Measurements from ENCODE around the gene RASGRP2. TPM values are rescaled to one million over a fixed set of nuclear protein-coding genes. Genes with fewer than 3 reads are reported as not detected.

Gene RASGRP2
- total and polyA plus RNA-seq, 2 of the 8 experiments (the other 6 are each of a cell fraction or from before 2014, with no cell fraction given) = 40.6 to 45.7 TPM

GRCh38 chr11:64714666-64715065 lies 29.3 kb downstream of the RASGRP2 start:
- POLR2A ChIA-PET (ENCODE audit: partially characterized antibody) = interaction anchor here (0.7 to 3.6 kb wide), 4 partner anchors 11 to 45 kb away, joined by 3 to 22 read pairs (median 4); partner anchors contain the start of gene PYGM
- FAIRE-seq (no peak), DNase-seq (ENCODE audit: low read depth in 1 of 2, low spot score in 2 of 2) (no peak)
- no peak overlapping the region; a peak in 1 of 4 replicates for H3K4me2 ChIP-seq (ENCODE audit: insufficient read depth in 1 of 2, low read depth in 2 of 2, low read length in 2 of 2)
- H2BK12ac ChIP-seq (ENCODE audit: low read depth, low read length) = no peak overlapping the region
- peaks cover 2 to 4% of the 10 kb centered on the region in 2 experiments for H4K20me1 ChIP-seq (replicated peaks in 1 of 2; ENCODE audit: control insufficient read depth in 1 of 2, insufficient read depth in 2 of 2, low read length in 2 of 2)
- H2BK5ac ChIP-seq (ENCODE audit: low read depth, low read length) = no peak overlapping the region
- no peak overlapping the region for H3K23ac ChIP-seq (ENCODE audit: insufficient read length)
- no peak overlapping the region for H3K18ac ChIP-seq (ENCODE audit: extremely low read depth, low read length)
- peaks cover 12 to 28% (median 20%) of the 10 kb centered on the region in 4 experiments for H3K4me1 ChIP-seq (replicated peaks in 1 of 4; ENCODE audit: control insufficient read depth in 3 of 4, insufficient read depth in 4 of 4, low read length in 3 of 4)
- H2BK20ac ChIP-seq (ENCODE audit: low read length) = no peak overlapping the region
- H3K23me2 ChIP-seq (ENCODE audit: low read depth, low read length) = peaks cover 12% of the 10 kb centered on the region; the same call in 1 of the 2 replicates
- no peak overlapping the region for H2BK15ac ChIP-seq (ENCODE audit: low read length)
- no peak overlapping the region for H4K8ac ChIP-seq (ENCODE audit: extremely low read depth, insufficient read depth, low read length)
- 77% methylated on average over 5 of the region's 5 CpGs; no CpG with 5 or more reads in 1 of the 2 experiments for WGBS, 2 experiments (ENCODE audit: extremely low coverage in 1 of 2, insufficient coverage in 1 of 2, insufficient read length in 1 of 2, insufficient replicate concordance in 2 of 2, low coverage in 1 of 2, low lambda C conversion rate in 2 of 2, missing lambda C conversion rate in 1 of 2)
- peaks cover 0 to 3% (median 0%) of the 10 kb centered on the region in 4 experiments; a peak in 1 of 8 replicates for H3K36me3 ChIP-seq (ENCODE audit: control insufficient read depth in 2 of 4, insufficient read depth in 4 of 4, low read length in 3 of 4)
- H2AK5ac ChIP-seq (ENCODE audit: low read depth, low read length) = no peak overlapping the region
- no peaks in the 10 kb centered on the region for H3K79me2 ChIP-seq (ENCODE audit: control insufficient read depth in 1 of 2, insufficient read depth in 2 of 2, low read length in 2 of 2)
- H4K5ac ChIP-seq (ENCODE audit: insufficient read length, low read depth, low read length) = no peak overlapping the region
- H3K9me3 ChIP-seq (ENCODE audit: insufficient read depth in 2 of 2, low read depth in 1 of 2, low read length in 1 of 2) = no peaks in the 10 kb centered on the region
- CTCF ChIA-PET (ENCODE audit: partially characterized antibody) = interaction anchor here (1.3 to 4.0 kb wide), 6 partner anchors 9 to 61 kb away, joined by 3 to 27 read pairs (median 8); no protein-coding TSS in a partner anchor
- H2AFZ ChIP-seq (ENCODE audit: low read length) = no peak overlapping the region
- no peak overlapping the region for H3K14ac ChIP-seq (ENCODE audit: insufficient read length)
- H3K79me1 ChIP-seq (ENCODE audit: low read depth, low read length) = no peaks in the 10 kb centered on the region; the same call in 1 of the 2 replicates
- H3K27me3 ChIP-seq (replicated peaks in 1 of 4; ENCODE audit: control insufficient read depth in 3 of 4, extremely low read depth in 1 of 4, insufficient read depth in 3 of 4, low read length in 3 of 4) = peaks cover 12 to 49% (median 33%) of the 10 kb centered on the region in 4 experiments
- no peak overlapping the region for H3K56ac ChIP-seq (replicated peaks; ENCODE audit: insufficient read length, low read depth, low read length)
- no peak overlapping the region for H3K4ac ChIP-seq (replicated peaks; ENCODE audit: insufficient read length, low read depth, low read length)
- no peak overlapping the region; a peak in 1 of 8 replicates for H3K4me3 ChIP-seq (ENCODE audit: extremely low read depth in 1 of 4, insufficient read depth in 2 of 4, low read depth in 3 of 4, low read length in 4 of 4)
- no peak overlapping the region for H3K9ac ChIP-seq (replicated peaks in 1 of 4; ENCODE audit: extremely low read depth in 1 of 4, low read depth in 3 of 4, low read length in 3 of 4)
- TF ChIP-seq JUND (IDR thresholded peaks at IDR 0.05; ENCODE audit: low read length) (no peak), ATF2 (IDR thresholded peaks at IDR 0.05; ENCODE audit: low read length) (no peak), POU5F1 (IDR thresholded peaks at IDR 0.05; ENCODE audit: low read depth, low read length) (no peak), EZH2 (IDR thresholded peaks at IDR 0.05; ENCODE audit: low read depth, low read length, severe bottlenecking) (no peak), MAFK (IDR thresholded peaks at IDR 0.05; ENCODE audit: low read depth, low read length) (no peak)
- no peak overlapping the region for H2BK120ac ChIP-seq (replicated peaks; ENCODE audit: low read depth, low read length)
- no peak overlapping the region for H4K91ac ChIP-seq (replicated peaks; ENCODE audit: insufficient read length, low read length)
- H3K27ac ChIP-seq (ENCODE audit: low read depth, low read length) = no peak overlapping the region
